Transverse colon (tissue), 4 donors: ENCODE measurements around the gene TUT1.

Source experiments
- CTCF ChIP-seq, 5 experiments: fragments of 200-600 bp in 3 of 5; fragments of 450-650 bp in 2 of 5; sonication (generic) in 3 of 5; IDR thresholded peaks; 1 replicate in 2 of 5; 2 replicates in 3 of 5; pipeline ENCODE4 v1.5.1; 2016 to 2017; ENCODE audit warnings: antibody characterized with exemption in 5 of 5, inconsistent platforms in 3 of 5, mild to moderate bottlenecking in 2 of 5, moderate library complexity in 1 of 5
- EP300 ChIP-seq: sonication (generic); formaldehyde crosslinking; IDR thresholded peaks from one replicate; pipeline ENCODE4 v1.6.1; 2017; ENCODE audit warnings: antibody characterized with exemption, low read depth
- POLR2A ChIP-seq: fragments of 450-650 bp; IDR thresholded peaks from one replicate; pipeline ENCODE4 v1.6.1; 2016; ENCODE audit warnings: antibody characterized with exemption, mild to moderate bottlenecking, moderate library complexity
- POLR2AphosphoS5 ChIP-seq, 3 donors: sonication (generic); formaldehyde crosslinking; IDR thresholded peaks; one replicate each; pipeline ENCODE4 v1.6.1; 2016; ENCODE audit warnings: antibody characterized with exemption in 3 of 3

GRCh38 chr11:62558669-62559068 is 32.7 kb downstream of the TUT1 start:
- TF ChIP-seq CTCF (IDR thresholded peaks at IDR 0.05): no peak
- no peak for TF ChIP-seq EP300
- TF ChIP-seq POLR2A: no peak
- TF ChIP-seq POLR2AphosphoS5 (IDR thresholded peaks at IDR 0.05): no peak
